Smooth muscle cell (in vitro differentiated cells): Measurements from ENCODE around the gene CACNG1. TPM values are rescaled to one million over a fixed set of nuclear protein-coding genes. Genes with fewer than 3 reads are reported as not detected.

Experiments used
- DNase-seq: peaks from one replicate; lab custom pipeline; 2025; ENCODE audit not compliant: unreplicated experiment; lab: John Stamatoyannopoulos, UW
- H2AFZ ChIP-seq: fragments of 200-600 bp; sonication (generic); 2 replicates; pipeline ENCODE4 v1.6.0; 2016; ENCODE audit warnings: antibody characterized with exemption, low read depth, mild to moderate bottlenecking
- H3F3A ChIP-seq: fragments of 200-600 bp; sonication (generic); 2 replicates; pipeline ENCODE4 v1.6.0; 2017; ENCODE audit warnings: antibody characterized with exemption, low read depth
- H3K27ac ChIP-seq: fragments of 200-600 bp; sonication (generic); 2 replicates; pipeline ENCODE4 v1.5.1; 2016; ENCODE audit warnings: low read depth, mild to moderate bottlenecking
- H3K27me3 ChIP-seq: fragments of 200-600 bp; sonication (generic); 2 replicates; pipeline ENCODE4 v1.6.1; 2016; ENCODE audit warnings: low read depth, mild to moderate bottlenecking
- H3K36me3 ChIP-seq: fragments of 200-600 bp; sonication (generic); 2 replicates; pipeline ENCODE4 v1.5.1; 2016; ENCODE audit warnings: low read depth
- H3K4me1 ChIP-seq: fragments of 200-600 bp; sonication (generic); 2 replicates; pipeline ENCODE4 v1.5.1; 2016; ENCODE audit warnings: low read depth
- H3K4me2 ChIP-seq: fragments of 200-600 bp; sonication (generic); 2 replicates; pipeline ENCODE4 v1.6.0; 2016; ENCODE audit warnings: mild to moderate bottlenecking
- H3K4me3 ChIP-seq: fragments of 200-600 bp; sonication (generic); 2 replicates; pipeline ENCODE4 v1.5.1; 2016; ENCODE audit warnings: mild to moderate bottlenecking
- H3K79me2 ChIP-seq: fragments of 200-600 bp; sonication (generic); 2 replicates; pipeline ENCODE4 v1.6.0; 2016; ENCODE audit warnings: low read depth, mild to moderate bottlenecking
- H3K9ac ChIP-seq: fragments of 200-600 bp; sonication (generic); 2 replicates; pipeline ENCODE4 v1.6.0; 2016; ENCODE audit warnings: low read depth
- H3K9me3 ChIP-seq: fragments of 200-600 bp; sonication (generic); replicated peaks from 2 replicates; pipeline ENCODE4 v1.5.1; 2016; ENCODE audit warnings: low read depth
- H4K20me1 ChIP-seq: fragments of 200-600 bp; sonication (generic); 2 replicates; pipeline ENCODE4 v1.6.0; 2016; ENCODE audit warnings: low read depth
- CTCF ChIP-seq: fragments of 200-600 bp; sonication (generic); IDR thresholded peaks from 2 replicates; pipeline ENCODE4 v1.5.1; 2017; ENCODE audit warnings: borderline replicate concordance, mild to moderate bottlenecking, antibody characterized with exemption; ENCODE audit not compliant: insufficient read depth, poor library complexity, severe bottlenecking
- WGBS: methylation state at CpG from one replicate; pipeline ENCODE4 v1.1.7; 2016; ENCODE audit warnings: low lambda C conversion rate; 5-methylcytosine and 5-hydroxymethylcytosine counted together
- polyA plus RNA-seq: library from polyadenylated mRNA; unstranded; fragments of >200 nt; fragmentation: Nextera tagmentation; extraction: Ambion mirVana; gene quantifications from 2 replicates; pipeline ENCODE4 v1.2.1, GENCODE V29; 2016
- total RNA-seq: library from RNA; depleted of rRNA; stranded (reverse); fragments of >200 nt; gene quantifications from 2 replicates; pipeline ENCODE4 v1.2.3, GENCODE V29; 2014

CACNG1 gene
- total and polyA plus RNA-seq, 2 experiments from 2014 or later, result not detected

GRCh38 chr17:66996926-66997325 is 47.4 kb upstream of the CACNG1 start:
- H4K20me1 ChIP-seq, result no peaks in the 10 kb centered on the region
- no peaks in the 10 kb centered on the region for H3K27me3 ChIP-seq
- H3K4me3 ChIP-seq, result no peak overlapping the region
- H3K27ac ChIP-seq, result no peak overlapping the region
- TF ChIP-seq CTCF, result no peak
- no peak overlapping the region for H3K9ac ChIP-seq
- no peak overlapping the region for H3K4me2 ChIP-seq
- no peaks in the 10 kb centered on the region for H3K9me3 ChIP-seq
- 97% methylated on average over 5 of the region's 5 CpGs for WGBS
- no peaks in the 10 kb centered on the region for H3F3A ChIP-seq
- no peak for DNase-seq
- H3K4me1 ChIP-seq, result no peaks in the 10 kb centered on the region
- H3K36me3 ChIP-seq, result no peaks in the 10 kb centered on the region
- no peak overlapping the region for H2AFZ ChIP-seq
- no peaks in the 10 kb centered on the region for H3K79me2 ChIP-seq

GRCh38 chr17:67003231-67003630 is 41.1 kb upstream of the CACNG1 start:
- Histone ChIP-seq H3K9ac (no peak overlapping the region), H4K20me1 (no peaks in the 10 kb centered on the region), H3K4me2 (no peak overlapping the region), H2AFZ (no peak overlapping the region), H3K4me3 (no peak overlapping the region), H3K4me1 (no peaks in the 10 kb centered on the region), H3K79me2 (no peaks in the 10 kb centered on the region), H3K27ac (no peak overlapping the region), H3F3A (no peaks in the 10 kb centered on the region), H3K27me3 (no peaks in the 10 kb centered on the region), H3K9me3 (no peaks in the 10 kb centered on the region), H3K36me3 (no peaks in the 10 kb centered on the region)
- 92% methylated on average over 2 of the region's 2 CpGs for WGBS
- no peak for DNase-seq
- no peak for TF ChIP-seq CTCF

- Histone ChIP-seq H3K36me3 (no peaks in the 10 kb centered on the region), H3K9me3 (no peaks in the 10 kb centered on the region), H3K27ac (no peak overlapping the region), H2AFZ (no peak overlapping the region), H3K9ac (no peak overlapping the region), H4K20me1 (no peaks in the 10 kb centered on the region), H3K79me2 (no peaks in the 10 kb centered on the region), H3K4me1 (no peaks in the 10 kb centered on the region), H3F3A (no peaks in the 10 kb centered on the region), H3K4me2 (no peak overlapping the region), H3K4me3 (no peak overlapping the region), H3K27me3 (no peaks in the 10 kb centered on the region)
- DNase-seq, result no peak
- TF ChIP-seq CTCF, result no peak
- 94% methylated on average over 11 of the region's 11 CpGs for WGBS
Measured at GRCh38 chr17:67004181-67004580, 40.2 kb upstream of the CACNG1 start.

- H3K79me2 ChIP-seq, result no peaks in the 10 kb centered on the region
- H2AFZ ChIP-seq, result no peak overlapping the region
- H3K36me3 ChIP-seq, result no peaks in the 10 kb centered on the region
- no peak overlapping the region for H3K9ac ChIP-seq
- H3K27me3 ChIP-seq, result no peaks in the 10 kb centered on the region
- DNase-seq, result no peak
- TF ChIP-seq CTCF, result no peak
- no peaks in the 10 kb centered on the region for H4K20me1 ChIP-seq
- WGBS, result 89% methylated on average over 6 of the region's 6 CpGs
- no peaks in the 10 kb centered on the region for H3K9me3 ChIP-seq
- no peak overlapping the region for H3K4me3 ChIP-seq
- no peaks in the 10 kb centered on the region for H3F3A ChIP-seq
- H3K27ac ChIP-seq, result no peak overlapping the region
- H3K4me2 ChIP-seq, result no peak overlapping the region
- no peaks in the 10 kb centered on the region for H3K4me1 ChIP-seq
Measured at GRCh38 chr17:67007266-67007665, 37.1 kb upstream of the CACNG1 start.
